NCI-H345 treated with DMSO at 0.1 percent for 48 hours (cell line): Measurements from ENCODE around the gene CCNDBP1.
"Not testable (repeated sequence)": the region's sequence is repeated elsewhere in the genome, so short reads cannot be mapped to it uniquely, and the experiment has no call there.

Source experiments
- DNase-seq: peaks from one replicate; lab custom pipeline; 2025; ENCODE audit not compliant: unreplicated experiment; lab: John Stamatoyannopoulos, UW

Gene CCNDBP1

DNA sequence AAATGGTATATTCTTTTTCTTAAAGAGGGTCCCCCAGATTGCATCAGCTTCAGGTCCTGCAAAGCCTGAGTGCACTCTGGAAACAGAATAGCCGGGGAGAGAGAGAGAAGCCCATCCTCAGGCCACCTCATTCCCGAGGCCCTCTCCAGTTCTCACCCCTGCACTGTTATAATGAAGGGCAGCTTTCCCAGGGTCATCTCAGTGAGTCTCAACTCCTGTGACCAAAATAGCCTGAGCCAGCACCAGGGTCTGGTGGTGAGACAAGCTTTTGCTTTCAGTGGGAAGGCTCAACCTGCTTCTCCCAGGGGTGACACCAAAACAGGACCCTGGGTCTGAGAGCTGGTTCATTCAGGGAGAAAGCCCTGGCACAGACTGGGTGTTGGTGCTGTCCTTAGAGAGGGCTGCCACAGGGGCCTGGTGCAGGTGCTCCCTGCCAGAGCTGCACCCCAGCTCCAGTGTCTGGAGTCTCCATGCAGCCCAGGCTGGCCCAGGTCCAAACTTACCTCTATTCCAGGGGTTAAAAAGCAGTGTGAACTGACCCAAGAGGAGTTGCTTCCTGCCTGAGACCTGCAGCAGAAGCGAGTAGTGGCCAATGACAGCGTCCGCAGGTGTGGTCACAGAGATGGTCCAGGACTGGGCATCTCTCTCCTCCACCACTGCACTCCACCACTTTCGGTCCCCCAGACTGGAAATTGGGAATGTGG lies 29.5 kb downstream of the CCNDBP1 start:
- no peak for DNase-seq

DNA sequence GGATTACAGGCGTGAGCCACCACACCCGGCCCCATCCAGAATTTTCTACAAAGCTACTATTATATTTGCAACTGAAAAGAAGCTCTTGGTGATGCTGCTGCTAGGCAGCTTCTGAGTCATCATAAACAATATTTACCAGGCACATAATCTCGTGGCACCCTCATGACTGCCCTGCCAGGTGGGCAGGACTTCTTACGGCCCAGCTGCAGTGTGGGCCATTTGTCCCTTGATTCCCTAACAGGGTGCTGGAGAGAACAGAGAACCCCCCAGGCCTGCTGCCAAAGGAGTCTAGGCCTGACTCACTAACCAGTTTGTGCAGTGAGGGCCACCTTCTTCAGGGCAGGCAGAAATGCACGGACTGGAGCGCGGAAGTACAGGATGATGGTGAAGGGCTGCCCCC lies 30.8 kb downstream of the CCNDBP1 start:
- no peak for DNase-seq

DNA sequence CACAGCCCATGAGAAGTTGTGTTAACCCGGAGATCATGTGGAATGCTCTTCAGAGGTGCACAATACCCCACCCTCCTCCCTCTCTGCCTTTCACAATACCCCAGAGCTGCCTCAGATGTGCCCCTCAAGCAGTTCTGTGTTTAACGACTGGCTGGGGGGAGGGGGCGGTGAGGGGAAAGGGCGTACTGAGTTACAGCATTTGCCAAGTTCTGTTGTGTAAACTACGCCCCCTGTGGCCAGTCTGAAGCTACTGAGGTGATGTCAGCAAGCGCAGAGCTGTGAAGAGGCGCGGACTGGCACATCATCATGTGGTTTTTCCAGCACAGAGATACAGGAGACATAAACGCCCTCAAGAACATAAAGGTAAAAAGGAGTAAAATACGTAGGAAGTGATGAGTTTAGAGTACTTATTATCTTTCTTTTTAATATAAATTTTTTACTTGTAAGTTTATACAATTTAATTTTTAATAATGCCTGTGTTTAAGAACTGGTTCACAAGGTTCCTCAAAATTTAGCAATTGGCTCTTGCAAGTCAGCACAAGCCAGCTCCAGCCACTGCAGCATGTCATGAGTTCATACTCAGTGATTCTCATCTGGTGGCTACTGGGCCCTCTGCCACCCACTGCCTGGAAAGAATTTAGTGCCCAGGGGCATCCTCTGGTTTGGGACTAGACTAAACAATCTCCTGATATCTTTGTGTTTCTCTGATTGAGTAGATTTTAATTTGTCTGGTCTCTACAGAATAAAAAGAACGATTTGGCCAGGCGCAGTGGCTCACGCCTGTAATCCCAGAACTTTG lies 33.9 kb downstream of the CCNDBP1 start:
- DNase-seq = no peak

DNA sequence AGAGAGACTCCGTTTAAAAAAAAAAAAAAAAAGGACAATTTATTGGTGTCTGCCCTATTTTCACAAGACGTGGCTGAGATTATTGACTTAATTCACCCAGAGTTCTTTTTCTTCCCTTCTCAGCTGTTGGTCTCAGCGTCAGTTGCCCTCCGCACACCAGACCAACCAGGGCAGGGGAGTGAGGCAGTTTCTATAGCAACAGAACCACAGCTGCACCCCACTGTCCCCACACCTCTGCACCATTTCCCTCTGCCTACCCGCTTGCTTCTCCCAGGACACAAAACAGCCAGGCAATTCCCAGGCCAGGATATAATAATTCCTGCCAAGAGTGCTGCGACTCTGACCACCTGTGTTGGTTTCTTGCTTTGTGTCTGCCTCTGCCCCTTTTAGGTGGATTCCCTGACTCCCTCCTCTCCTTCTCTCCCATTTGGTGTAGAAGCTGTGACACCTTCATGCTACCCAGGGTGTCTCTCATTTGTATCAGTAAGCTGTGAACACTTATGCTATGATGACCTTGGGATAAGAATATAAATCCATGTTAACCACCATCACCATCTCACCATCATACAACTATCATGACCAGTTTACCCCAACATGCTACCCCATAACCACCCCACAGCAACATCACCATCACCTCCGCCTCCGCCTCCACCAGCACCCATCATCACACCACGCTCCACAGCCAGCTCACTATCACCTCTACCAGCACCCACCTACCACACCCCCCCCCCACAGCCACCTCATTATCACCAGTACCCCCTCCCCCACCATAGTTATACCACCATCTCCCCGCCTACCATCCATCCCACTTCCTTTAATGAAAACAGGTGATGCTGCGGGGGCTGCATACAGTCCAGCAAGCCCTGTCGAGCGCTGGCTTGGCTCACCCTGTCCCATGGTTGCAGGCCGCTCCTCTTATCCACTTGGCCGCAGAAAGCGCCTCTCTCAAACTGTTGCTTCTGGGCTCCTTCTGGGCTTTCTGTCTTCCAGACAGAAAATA lies 35.0 kb downstream of the CCNDBP1 start:
- DNase-seq = no peak

- no peak for DNase-seq
Measured at GRCh38 chr15:43220991-43221403, 35.8 kb downstream of the CCNDBP1 start, which contains the start of gene EPB42. EPB42 (minus strand) TSS chr15:43221018; CDS start chr15:43220825, 193 bp downstream.

- no peak for DNase-seq
Measured at GRCh38 chr15:43221422-43221821, 36.2 kb downstream of the CCNDBP1 start.

- peak; percentile 2 for DNase-seq
Measured at GRCh38 chr15:43225201-43225949, 40.2 kb downstream of the CCNDBP1 start.

- DNase-seq = not testable (repeated sequence)
Measured at GRCh38 chr15:43225950-43226255, 40.7 kb downstream of the CCNDBP1 start.

DNA sequence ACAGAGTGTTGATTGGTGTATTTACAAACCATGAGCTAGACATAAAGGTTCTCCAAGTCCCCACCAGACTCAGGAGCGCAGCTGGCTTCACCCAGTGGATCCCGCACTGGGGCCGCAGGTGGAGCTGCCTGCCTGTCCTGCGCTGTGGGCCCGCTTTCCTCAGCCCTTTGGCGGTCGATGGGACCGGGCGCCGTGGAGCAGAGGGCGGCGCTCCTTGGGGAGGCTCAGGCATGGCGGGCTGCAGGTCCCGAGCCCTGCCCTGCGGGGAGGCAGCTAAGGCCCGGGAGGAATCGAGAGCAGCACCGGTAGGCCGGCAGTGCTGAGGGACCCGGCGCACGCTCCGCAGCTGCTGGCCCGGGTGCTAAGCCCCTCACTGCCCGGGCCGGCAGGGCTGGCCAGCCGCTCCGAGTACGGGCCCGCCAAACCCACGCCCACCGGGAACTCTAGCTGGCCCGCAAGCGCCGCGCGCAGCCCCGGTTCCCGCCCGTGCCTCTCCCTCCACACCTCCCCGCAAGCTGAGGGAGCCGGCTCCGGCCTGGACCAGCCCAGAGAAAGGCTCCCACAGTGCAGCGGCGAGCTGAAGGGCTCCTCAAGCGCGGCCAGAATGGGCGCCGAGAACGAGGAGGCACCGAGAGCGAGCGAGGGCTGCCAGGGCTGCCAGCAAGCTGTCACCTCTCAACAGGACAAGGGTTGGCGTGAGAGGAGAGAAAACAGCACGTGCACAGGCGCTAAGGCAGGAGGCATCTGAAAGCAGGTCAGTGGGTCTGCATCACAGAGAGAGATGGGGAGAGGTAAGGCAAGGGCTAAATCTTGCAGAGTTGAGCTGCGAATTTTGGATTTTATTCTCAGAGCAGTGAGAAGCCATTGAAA lies 41.5 kb downstream of the CCNDBP1 start:
- no peak for DNase-seq

DNA sequence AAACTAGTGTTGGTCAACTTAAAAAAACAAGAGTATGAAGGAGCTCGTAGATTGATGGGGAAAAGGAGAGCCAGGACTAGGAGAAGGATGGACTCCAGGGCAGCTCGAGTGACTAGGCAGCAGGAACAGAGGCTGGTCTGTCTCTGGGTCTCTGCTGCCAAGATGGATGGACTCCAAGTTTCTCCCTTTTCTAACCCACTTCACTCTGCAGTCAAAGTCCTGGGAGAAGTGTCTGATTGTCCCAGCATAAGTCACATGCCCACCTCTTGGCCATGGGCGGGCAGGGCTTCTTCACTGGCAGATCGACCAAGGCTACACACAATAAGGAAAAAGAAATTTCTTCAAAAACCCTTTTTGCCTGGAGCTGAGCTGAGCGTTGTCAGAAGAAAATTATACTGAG lies 44.8 kb downstream of the CCNDBP1 start:
- no peak for DNase-seq

DNA sequence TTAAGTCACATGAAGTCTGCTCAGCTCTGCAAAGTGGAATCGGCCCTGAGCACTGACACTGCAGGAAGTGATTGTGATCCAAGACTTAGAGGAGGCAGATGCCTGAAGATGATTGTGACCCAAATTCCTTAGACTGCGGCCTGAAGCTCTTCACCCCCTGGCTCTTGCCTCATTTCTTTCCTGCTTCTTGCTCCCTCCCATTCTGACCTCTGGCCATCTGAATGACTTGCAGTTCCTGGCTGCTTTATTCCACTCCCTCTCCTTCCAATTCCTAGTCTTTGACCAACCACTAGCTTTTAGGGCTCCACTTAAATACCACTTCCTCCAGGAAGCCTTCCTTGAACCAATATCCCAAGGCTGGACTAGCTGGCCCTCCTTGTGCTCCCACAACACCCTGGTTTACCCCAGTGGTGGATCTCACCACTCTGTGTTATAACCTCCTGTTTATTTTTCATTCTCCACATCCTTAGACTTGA lies 45.5 kb downstream of the CCNDBP1 start:
- DNase-seq = no peak

GRCh38 chr15:43232289-43232874 lies 47.2 kb downstream of the CCNDBP1 start:
- no peak for DNase-seq

DNA sequence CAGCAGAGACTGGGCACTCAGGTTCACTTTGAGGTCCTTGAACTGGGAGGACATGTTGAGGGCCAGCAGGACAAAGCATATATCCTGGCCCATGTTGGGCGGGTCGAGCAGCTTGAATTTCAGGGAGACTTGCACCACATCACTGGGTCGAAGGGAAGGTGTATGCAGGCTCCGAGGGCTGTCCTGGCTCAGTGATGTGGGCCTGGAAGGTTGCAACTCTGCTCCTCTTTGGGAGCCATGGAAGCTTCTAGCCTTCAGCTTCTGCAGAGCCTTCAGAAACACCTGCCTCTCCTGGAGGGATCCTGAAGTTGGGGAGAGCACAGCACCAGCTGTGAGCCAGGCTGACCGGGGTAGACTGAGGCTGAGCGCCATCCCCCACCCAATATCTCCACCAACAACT lies 50.3 kb downstream of the CCNDBP1 start:
- DNase-seq = no peak

- no peak for DNase-seq
Measured at GRCh38 chr15:43237842-43238470, 52.8 kb downstream of the CCNDBP1 start.

- DNase-seq = no peak
Measured at GRCh38 chr15:43238671-43239131, 53.5 kb downstream of the CCNDBP1 start.

GRCh38 chr15:43239732-43240491 lies 54.7 kb downstream of the CCNDBP1 start:
- no peak for DNase-seq

DNA sequence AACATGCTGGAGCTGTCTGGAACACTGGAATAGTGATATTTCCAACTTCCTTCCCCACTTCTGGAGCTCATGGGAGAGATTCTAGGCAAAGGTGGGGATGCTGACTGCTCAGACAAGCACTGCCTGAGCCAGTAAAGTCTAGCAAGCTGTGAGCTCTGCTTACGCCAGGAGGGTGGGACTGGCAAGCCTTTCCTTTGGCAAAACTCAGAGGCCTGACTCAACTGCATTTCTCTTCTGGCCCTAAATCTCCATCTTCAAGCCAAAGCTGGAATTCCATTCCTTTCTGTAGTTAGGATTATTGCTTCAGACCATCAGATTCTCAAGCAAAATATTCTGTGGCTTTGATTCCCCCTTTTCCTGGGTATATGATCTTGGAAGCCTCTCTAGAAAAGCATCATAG lies 55.9 kb downstream of the CCNDBP1 start:
- no peak for DNase-seq

- DNase-seq = no peak
Measured at GRCh38 chr15:43242616-43243015, 57.4 kb downstream of the CCNDBP1 start.
